Kidney (tissue), 14 donors: ENCODE data around the gene GUCA2B. TPM values are rescaled to one million over a fixed set of nuclear protein-coding genes. Genes with fewer than 3 reads are reported as not detected.

Source experiments
- DNase-seq, 5 donors: peaks; one replicate each; pipeline ENCODE4 v3.0.0-alpha.2; 2013 to 2020
- FAIRE-seq: peaks from 2 replicates; lab custom pipeline; 2012; peaks lifted over from hg19 to GRCh38; lab: Jason Lieb, UNC
- H3K27ac ChIP-seq, 2 donors: one replicate each; pipeline ENCODE4 v1.7.0; 2013; ENCODE audit warnings: low read depth in 2 of 2, low read length in 2 of 2, inconsistent platforms in 1 of 2
- H3K27me3 ChIP-seq: one replicate; pipeline ENCODE4 v1.7.1; 2013; ENCODE audit warnings: low read length, inconsistent platforms; ENCODE audit not compliant: control insufficient read depth, insufficient read depth
- H3K36me3 ChIP-seq, 3 donors: one replicate each; pipeline versions ENCODE4 v1.7.0 to v1.7.1; 2013; ENCODE audit warnings: low read length in 3 of 3, control low read depth in 1 of 3, inconsistent platforms in 1 of 3; ENCODE audit not compliant: insufficient read depth in 3 of 3, control insufficient read depth in 2 of 3
- H3K4me1 ChIP-seq, 3 donors: one replicate each; pipeline versions ENCODE4 v1.7.0 to v1.7.1; 2013; ENCODE audit warnings: low read length in 3 of 3, inconsistent platforms in 1 of 3, low read depth in 1 of 3; ENCODE audit not compliant: control insufficient read depth in 2 of 3, insufficient read depth in 2 of 3
- H3K4me3 ChIP-seq, 3 donors: one replicate each; pipeline versions ENCODE4 v1.7.0 to v1.8.1; 2013; ENCODE audit warnings: low read length in 3 of 3, control low read depth in 1 of 3, inconsistent platforms in 1 of 3
- H3K9ac ChIP-seq, 3 donors: one replicate each; pipeline versions ENCODE4 v1.7.0 to v1.7.1; 2013; ENCODE audit warnings: low read length in 3 of 3, control low read depth in 1 of 3, inconsistent platforms in 1 of 3
- H3K9me3 ChIP-seq, 3 donors: one replicate each; pipeline versions ENCODE4 v1.7.0 to v1.7.1; 2013; ENCODE audit warnings: low read length in 3 of 3, control low read depth in 1 of 3, inconsistent platforms in 1 of 3; ENCODE audit not compliant: control insufficient read depth in 2 of 3, insufficient read depth in 1 of 3
- intact Hi-C: fragments of 100-400 bp; cut with DNase I; formaldehyde crosslinking; loops from one replicate; pipeline ENCODE4 v1.11.1; 2022
- polyA plus RNA-seq: library from polyadenylated mRNA; stranded (reverse); fragments of 350-450 nt; fragmentation: Illumina TruSeq; extraction: RNeasy Lipid Tissue Mini Kit (QIAGEN cat#74804); gene quantifications from one replicate; pipeline ENCODE4 v1.2.3, GENCODE V29; 2014; ENCODE audit warnings: low read depth, low replicate concordance; ENCODE audit not compliant: insufficient read depth
- total RNA-seq: library from RNA; stranded (reverse); fragmentation: NEBNext Ultra II Directional; extraction: Animal tissue kit (Norgen Biotek cat#: 25700); gene quantifications from one replicate; pipeline ENCODE4 v1.2.1, GENCODE V29; 2021
- TF ChIP-seq, protein P1 (sequence below): IDR thresholded peaks from 3 replicates; pipeline ENCODE4 v1.5.1; 2012; ENCODE audit warnings: mild to moderate bottlenecking, moderate library complexity, borderline replicate concordance; ENCODE audit not compliant: insufficient read depth; ENCODE audit errors: extremely low read depth
- donor health status: control.
- donor health status: control.
- donor health status: control.
- donor health status: control.
- donor health status: control.
- donor health status: DM: yes; HTN: yes; CAD: no.
- donor health status: Normal renal cell carcinoma (clear cell type).

The GUCA2B gene
- total and polyA plus RNA-seq, 2 donors from 2014 or later, result not detected

DNA sequence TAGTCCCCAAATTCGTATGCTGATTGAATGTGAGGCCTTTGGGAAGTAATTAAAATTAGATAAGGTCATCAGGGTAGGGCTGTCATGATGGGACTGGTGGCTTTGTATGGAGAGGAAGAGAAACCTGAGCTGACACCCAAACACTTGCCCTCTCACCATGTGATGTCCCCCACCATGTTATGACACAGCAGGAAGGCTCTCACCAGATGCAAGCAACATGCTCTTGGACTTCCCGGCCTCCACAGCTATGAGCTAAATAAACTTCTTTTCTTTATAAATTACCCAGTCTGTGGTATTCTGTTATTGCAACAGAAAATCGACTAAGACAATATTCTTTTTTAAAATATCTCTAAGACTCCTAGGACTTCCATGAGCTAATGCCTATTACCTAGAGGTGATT, 43.6 kb upstream of the GUCA2B start:
- Histone ChIP-seq H3K27ac (no peak overlapping the region), H3K4me3 (no peak overlapping the region), H3K27me3 (no peaks in the 10 kb centered on the region), H3K9ac (no peak overlapping the region), H3K9me3 (no peaks in the 10 kb centered on the region), H3K4me1 (no peaks in the 10 kb centered on the region), H3K36me3 (no peaks in the 10 kb centered on the region)
- DNase-seq (no peak), FAIRE-seq (no peak)
- TF ChIP-seq, protein P1, sequence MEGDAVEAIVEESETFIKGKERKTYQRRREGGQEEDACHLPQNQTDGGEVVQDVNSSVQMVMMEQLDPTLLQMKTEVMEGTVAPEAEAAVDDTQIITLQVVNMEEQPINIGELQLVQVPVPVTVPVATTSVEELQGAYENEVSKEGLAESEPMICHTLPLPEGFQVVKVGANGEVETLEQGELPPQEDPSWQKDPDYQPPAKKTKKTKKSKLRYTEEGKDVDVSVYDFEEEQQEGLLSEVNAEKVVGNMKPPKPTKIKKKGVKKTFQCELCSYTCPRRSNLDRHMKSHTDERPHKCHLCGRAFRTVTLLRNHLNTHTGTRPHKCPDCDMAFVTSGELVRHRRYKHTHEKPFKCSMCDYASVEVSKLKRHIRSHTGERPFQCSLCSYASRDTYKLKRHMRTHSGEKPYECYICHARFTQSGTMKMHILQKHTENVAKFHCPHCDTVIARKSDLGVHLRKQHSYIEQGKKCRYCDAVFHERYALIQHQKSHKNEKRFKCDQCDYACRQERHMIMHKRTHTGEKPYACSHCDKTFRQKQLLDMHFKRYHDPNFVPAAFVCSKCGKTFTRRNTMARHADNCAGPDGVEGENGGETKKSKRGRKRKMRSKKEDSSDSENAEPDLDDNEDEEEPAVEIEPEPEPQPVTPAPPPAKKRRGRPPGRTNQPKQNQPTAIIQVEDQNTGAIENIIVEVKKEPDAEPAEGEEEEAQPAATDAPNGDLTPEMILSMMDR, result no peak
- intact Hi-C loops, result no loop called here

DNA sequence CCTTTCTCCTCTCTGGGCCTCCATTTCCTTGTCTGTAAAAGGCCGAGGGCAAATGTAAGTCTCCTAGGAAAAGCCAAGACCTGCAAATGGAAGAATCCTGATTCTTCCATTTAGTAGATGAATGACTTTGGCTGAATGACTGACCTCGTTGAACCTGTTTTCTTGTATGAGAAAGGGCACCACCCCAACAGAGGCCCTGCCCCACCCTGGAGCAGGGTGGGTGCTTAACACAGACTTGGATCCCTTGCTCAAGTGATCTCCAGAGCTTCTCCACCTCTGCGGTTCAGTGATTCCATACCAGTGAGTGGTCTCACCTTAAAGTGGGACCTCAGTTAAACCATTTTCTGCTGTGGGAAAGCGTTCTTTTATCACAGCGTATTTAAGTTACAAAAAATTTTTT, 39.0 kb upstream of the GUCA2B start:
- Histone ChIP-seq H3K27me3 (no peaks in the 10 kb centered on the region), H3K4me3 (no peak overlapping the region), H3K9ac (no peak overlapping the region), H3K4me1 (no peaks in the 10 kb centered on the region), H3K9me3 (no peaks in the 10 kb centered on the region), H3K27ac (no peak overlapping the region), H3K36me3 (no peaks in the 10 kb centered on the region)
- no peak for FAIRE-seq
- intact Hi-C loops, result no loop called here
- DNase-seq, result no peak
- TF ChIP-seq, protein P1, result no peak

DNA sequence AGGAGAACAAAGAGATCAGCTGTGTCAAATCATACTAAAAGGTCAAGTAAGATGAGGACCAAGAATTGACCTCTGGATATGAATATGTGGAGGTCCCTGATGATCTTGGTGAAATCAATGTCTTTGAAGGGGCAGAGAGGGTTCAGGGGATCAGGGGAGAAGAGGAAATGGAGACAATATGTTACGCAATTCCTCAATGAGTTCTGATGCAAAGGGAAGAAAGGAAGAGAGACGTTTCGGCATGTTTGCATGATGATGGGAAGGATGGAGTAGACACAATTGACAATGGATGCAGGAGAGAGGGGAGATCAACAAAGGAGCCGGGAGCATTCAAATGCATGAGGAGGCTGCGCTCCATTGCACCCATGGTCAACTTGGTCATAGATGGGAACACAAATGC, 36.0 kb upstream of the GUCA2B start:
- Histone ChIP-seq H3K9me3 (no peaks in the 10 kb centered on the region), H3K36me3 (no peaks in the 10 kb centered on the region), H3K4me1 (no peaks in the 10 kb centered on the region), H3K27me3 (no peaks in the 10 kb centered on the region), H3K9ac (no peak overlapping the region), H3K4me3 (no peak overlapping the region), H3K27ac (no peak overlapping the region)
- TF ChIP-seq, protein P1, result no peak
- intact Hi-C loops, result no loop called here
- FAIRE-seq (no peak), DNase-seq (no peak)

DNA sequence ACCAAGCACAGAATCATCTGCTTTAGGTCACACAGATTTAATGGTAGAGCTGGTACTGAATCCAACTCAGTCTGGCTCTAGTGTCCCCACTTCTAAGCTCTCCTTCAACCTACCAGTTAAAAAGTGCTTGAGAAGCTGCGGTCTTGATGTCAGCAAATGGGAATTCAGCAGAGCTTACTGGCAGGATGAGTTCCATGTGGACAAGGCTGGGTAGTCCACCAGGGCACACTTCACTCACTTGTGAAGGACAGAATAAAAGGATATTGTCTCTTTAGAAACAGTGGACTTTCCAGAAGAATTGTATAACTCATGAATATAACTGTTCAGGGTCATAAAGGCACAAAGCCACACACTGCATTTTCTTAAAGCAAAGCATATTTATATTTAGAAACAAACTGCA, 35.1 kb upstream of the GUCA2B start:
- DNase-seq (no peak), FAIRE-seq (no peak)
- no peak overlapping the region for H3K27ac ChIP-seq
- intact Hi-C loops, result no loop called here
- no peak overlapping the region for H3K4me3 ChIP-seq
- TF ChIP-seq, protein P1, result no peak
- no peak overlapping the region for H3K9ac ChIP-seq
- no peaks in the 10 kb centered on the region for H3K4me1 ChIP-seq
- no peaks in the 10 kb centered on the region for H3K36me3 ChIP-seq
- H3K27me3 ChIP-seq, result no peaks in the 10 kb centered on the region
- H3K9me3 ChIP-seq, result no peaks in the 10 kb centered on the region
